GM21737 (cell line): ENCODE measurements around the gene TEX29.
A peak's percentile ranks its signal among the peaks of the same experiment; 100 is the strongest.

ENCODE experiments used
- ATAC-seq: cut with Tn5 transposase; IDR thresholded peaks from one replicate; pipeline ENCODE4 v1.9.1; 2021; ENCODE audit warnings: mild to moderate bottlenecking, moderate library complexity; ENCODE audit not compliant: unreplicated experiment

TEX29 gene

GRCh38 chr13:111289251-111289650 lies 31.2 kb upstream of the TEX29 start:
- no peak for ATAC-seq

- ATAC-seq: no peak
These were observed 28.5 kb upstream of the TEX29 start for GRCh38 chr13:111291908-111292307.

GRCh38 chr13:111292710-111293485 lies 27.5 kb upstream of the TEX29 start:
- ATAC-seq: no peak

GRCh38 chr13:111295886-111296285 lies 24.6 kb upstream of the TEX29 start:
- no peak for ATAC-seq

GRCh38 chr13:111296417-111296816 lies 24.0 kb upstream of the TEX29 start:
- ATAC-seq: no peak

GRCh38 chr13:111298214-111298975 lies 22.0 kb upstream of the TEX29 start:
- ATAC-seq: no peak

- no peak for ATAC-seq
These were observed 18.3 kb upstream of the TEX29 start for GRCh38 chr13:111302045-111302726.

GRCh38 chr13:111303559-111303958 lies 16.9 kb upstream of the TEX29 start:
- peak; percentile 13 for ATAC-seq

GRCh38 chr13:111304041-111304544 lies 16.3 kb upstream of the TEX29 start:
- ATAC-seq: peak; percentile 93

- ATAC-seq: peak; percentile 32
These were observed 15.7 kb upstream of the TEX29 start for GRCh38 chr13:111304603-111305289.

- no peak for ATAC-seq
These were observed 7.4 kb upstream of the TEX29 start for GRCh38 chr13:111312944-111313590.

GRCh38 chr13:111313911-111314425 lies 6.5 kb upstream of the TEX29 start:
- no peak for ATAC-seq

GRCh38 chr13:111314852-111315251 lies 5.6 kb upstream of the TEX29 start:
- no peak for ATAC-seq

GRCh38 chr13:111315347-111315995 lies 5.0 kb upstream of the TEX29 start:
- ATAC-seq: no peak

GRCh38 chr13:111316161-111316730 lies 4.2 kb upstream of the TEX29 start:
- no peak for ATAC-seq

GRCh38 chr13:111317042-111317550 lies 3.3 kb upstream of the TEX29 start:
- ATAC-seq: no peak

- no peak for ATAC-seq
These were observed 2.7 kb upstream of the TEX29 start for GRCh38 chr13:111317571-111318345.

GRCh38 chr13:111318386-111318785 lies 2.1 kb upstream of the TEX29 start:
- ATAC-seq: no peak
